Inflammatory macrophage (primary cell): ENCODE results near the gene LHCGR.

Experiments
- DNase-seq, 2 donors: peaks; one replicate each; pipeline ENCODE4 v3.0.0-alpha.2; 2020 to 2022
- total RNA-seq, 18 experiments: gene quantifications; one replicate each; lab custom pipeline; 2026; ENCODE audit warnings: mixed read lengths in 6 of 18, inconsistent platforms in 2 of 18; lab: John Stamatoyannopoulos, UW

The LHCGR gene
- total RNA-seq = 0 to 0.11 (median 0) reads per million in 18 experiments

DNA sequence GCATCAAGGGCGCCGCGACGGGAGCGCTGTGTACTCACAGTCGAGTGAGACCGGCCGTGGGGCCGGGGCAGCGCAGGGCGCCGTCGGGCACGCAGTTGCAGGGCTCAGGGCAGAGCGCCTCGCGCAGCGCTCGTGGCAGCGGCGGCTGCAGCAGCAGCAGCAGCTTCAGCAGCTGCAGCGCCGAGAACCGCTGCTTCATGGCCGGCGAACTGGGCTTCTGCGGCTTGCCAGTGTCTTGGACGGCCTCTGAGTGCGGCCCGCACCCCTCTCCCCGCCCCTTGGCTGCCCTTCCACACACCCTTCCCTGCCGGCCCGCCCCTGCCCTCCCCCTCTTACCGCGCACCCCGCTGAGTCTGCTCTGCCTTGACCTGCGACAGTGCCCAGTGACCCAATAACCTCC is at the start of gene LHCGR:
Gene LHCGR, minus strand, starts transcription at position 252 of the 400 bp plus-strand sequence. Its CDS starts 53 bp downstream, at position 199.
- no peak for DNase-seq

GRCh38 chr2:48799601-48800000 is 44.1 kb upstream of the LHCGR start:
- DNase-seq = no peak

- no peak for DNase-seq
Measured at GRCh38 chr2:48795065-48795464, 39.5 kb upstream of the LHCGR start.

GRCh38 chr2:48793671-48794070 is 38.1 kb upstream of the LHCGR start:
- DNase-seq = no peak

GRCh38 chr2:48792030-48792429 is 36.5 kb upstream of the LHCGR start:
- DNase-seq = no peak

DNA sequence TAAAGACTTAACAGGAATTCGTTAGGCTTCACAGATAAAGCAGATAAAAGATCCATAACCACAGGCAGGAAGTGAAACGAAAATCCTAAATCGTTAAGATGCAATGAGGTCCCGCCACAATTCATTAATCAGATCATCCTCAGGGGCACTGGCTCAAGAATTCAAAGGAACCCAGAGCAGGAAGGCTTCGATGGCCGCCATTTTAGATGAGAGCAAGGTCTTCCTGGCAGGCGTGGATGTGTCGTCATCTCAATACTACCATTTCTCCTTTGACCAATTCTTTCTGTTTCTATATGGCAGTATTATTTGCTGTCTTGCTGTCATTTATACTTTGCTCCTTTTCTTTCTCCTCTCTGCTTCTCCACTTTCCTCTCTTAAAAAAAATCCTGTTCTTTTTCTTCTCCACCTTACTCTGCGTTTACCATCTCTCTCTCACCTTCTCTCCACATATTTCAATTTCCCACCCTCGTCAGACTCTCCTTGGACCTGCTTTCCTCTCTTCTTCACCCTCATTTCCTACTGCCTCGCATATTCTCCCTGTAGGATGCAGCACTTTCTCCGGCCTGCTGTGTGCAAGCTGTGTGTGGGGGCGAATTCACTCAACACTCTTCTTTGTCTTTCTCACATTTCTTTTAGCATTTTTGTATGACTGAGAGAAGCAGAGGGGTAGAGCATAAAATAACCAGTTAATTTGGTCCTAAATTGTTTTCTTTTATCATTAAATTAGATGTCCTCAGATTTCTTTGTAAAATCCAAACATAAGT is 35.1 kb upstream of the LHCGR start:
- no peak for DNase-seq

DNA sequence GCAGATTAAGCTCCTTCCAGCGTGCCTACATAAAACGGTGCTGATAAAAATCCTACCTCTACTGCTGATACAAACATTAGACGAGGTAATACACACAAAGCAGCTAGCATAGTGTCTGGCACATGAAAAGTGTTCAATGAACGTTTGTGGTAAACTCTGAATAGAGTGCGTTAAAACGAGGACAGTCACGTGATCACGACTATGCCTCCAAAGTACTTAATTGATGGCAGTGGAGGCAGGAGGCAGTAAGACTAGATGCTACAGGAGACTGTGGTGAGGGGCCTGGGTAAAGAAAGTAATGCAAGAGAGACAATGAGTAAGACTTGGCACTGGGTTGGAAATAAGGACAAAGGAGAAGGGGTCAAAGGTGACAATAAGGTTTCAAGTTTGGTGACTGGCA is 32.1 kb upstream of the LHCGR start:
- DNase-seq = no peak

GRCh38 chr2:48781366-48781765 is 25.8 kb upstream of the LHCGR start:
- no peak for DNase-seq

DNA sequence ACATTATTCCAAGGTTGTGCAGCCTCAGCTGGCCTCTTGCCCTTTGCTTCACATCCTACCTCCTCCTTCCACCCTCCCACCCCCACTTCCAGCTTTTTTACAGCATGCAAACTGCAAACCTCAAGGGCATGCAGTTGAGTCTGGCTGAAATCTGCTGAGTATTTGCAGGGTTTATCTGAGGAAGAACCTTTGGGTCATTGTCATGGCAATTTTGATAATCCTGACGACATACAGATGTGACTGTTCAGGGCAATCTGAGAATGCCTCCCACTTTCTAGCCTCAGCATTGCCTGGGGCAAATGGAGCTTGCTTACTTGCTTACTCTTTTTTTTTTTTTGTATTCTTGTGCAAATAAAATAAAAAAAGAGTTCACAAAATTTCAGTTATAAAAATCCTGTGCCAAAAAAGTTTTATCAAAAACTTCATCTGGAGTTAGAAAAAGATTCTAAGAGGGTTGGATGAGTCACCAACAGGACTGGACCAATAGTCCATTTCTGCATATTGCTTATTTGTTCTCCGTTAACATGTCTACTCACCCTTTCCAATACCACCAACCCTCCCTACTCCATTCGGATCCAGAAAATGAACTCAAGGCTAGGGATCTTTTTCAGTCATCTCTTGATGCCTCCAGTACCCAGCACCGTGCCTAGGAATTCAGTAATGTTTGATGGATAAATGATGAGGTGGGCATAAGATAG is 23.6 kb upstream of the LHCGR start:
- peak in 1 of 2 donors; percentile 14 for DNase-seq

DNA sequence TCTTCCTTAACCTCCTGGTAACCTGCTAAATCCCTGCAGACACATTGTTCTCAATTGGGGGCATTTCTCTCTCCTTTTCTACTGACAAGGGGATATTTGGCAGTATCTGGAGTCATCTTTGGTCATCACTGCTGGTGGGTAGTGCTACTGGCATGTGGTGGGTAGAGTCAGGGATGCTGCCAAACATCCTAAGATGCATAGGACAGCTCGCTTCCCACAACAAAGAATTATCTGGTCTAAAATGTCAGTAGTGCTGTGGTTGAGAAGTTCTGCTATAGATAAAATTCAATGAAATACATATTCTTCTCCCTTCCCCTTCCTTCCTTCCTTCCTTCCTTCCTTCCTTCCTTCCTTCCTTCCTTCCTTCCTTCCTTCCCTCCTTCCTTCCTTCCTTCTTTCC is 18.7 kb upstream of the LHCGR start:
- no peak for DNase-seq

DNA sequence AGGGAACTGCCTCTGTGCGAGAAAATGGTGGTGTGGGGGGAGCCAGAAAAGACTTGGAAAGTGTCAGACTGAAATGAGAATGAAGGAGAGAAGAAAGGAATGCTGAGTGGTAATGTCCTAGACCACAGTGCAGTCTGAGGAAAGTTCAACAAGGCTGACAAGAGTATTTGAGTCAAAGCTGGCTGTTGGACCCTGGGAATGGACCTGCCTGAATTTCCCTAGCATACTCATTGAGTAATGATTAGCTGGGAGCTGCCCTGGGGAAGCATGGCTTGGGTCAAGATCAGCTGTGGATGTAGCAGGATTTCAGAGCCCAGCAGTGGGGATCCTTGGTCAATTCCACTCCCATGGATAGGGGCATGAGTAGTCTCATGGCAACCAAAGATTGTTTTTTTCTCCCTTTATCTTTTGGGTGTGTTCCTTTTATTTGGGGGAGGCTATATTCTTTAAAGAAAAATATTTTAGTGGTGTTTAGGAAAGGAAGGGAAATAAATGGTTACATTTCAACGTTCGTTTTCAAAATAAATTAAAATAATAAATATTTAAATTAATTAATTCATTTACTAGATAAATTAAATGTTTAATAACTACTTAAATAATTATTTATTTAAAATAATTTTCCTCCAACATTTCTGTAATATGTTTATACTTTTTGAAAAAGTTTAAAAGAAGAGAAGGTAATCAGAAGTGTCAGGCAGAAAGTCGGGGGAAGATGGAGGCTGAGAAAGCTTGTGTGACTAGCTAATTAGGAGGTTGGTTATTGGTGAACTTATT is 15.9 kb upstream of the LHCGR start:
- no peak for DNase-seq

DNA sequence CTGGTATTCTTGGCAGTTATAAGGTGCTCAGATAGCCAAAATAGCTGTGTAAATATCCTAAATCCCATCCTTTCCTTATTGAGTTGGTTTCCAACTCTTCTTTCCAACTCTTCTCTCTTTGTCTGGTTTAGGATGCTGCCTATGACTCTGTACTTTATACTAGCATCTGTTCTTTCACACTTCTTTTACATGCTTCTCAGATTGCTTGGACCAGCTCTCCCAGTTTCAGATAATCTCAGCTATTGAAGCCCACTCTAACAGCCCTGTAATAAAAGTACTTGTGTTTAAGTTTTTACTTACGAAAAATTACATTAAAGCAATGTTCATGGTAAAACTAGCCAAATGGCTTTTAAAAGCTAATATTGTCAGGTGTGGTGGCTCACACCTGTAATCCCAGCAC is 14.7 kb upstream of the LHCGR start:
- no peak for DNase-seq

DNA sequence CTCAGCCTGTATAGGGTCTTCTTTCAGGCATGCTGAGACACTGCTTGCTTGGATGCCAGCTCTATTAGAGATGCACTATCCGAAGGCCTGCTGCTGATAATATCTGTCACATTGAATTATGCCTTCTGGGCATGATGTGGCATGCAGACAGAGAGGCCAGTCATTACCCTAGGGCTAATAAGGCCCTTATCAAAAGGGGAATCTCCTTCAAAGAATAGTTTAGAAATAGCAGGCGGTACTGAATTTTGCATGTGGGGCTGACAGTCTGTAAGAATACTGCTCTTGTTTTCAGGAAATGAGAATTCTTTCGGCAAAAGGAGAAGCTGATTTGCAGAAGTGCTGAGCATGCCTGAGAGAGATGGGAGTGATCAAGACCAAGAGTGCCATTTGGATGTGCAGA is 13.1 kb upstream of the LHCGR start:
- DNase-seq = peak; percentile 70 to 71

GRCh38 chr2:48767330-48767729 is 11.8 kb upstream of the LHCGR start:
- DNase-seq = no peak

DNA sequence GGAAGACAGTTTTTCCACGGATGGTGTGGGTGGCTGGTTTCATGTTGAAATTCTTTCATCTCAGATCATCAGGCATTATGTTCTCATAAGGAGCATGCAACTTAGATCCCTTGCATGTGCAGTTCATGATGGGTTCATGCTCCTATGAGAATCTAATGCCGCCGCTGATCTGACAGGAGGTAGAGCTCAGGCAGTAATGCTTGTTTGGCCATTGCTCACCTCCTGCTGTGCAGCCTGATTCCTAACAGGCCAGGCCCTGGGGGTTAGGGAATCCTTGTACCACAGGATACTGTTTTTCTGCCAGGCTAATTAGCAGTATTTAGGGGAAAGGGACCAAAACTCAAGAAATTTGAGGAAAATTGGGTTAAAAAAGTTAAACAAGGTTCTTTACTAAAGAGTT is 5.3 kb upstream of the LHCGR start:
- no peak for DNase-seq

DNA sequence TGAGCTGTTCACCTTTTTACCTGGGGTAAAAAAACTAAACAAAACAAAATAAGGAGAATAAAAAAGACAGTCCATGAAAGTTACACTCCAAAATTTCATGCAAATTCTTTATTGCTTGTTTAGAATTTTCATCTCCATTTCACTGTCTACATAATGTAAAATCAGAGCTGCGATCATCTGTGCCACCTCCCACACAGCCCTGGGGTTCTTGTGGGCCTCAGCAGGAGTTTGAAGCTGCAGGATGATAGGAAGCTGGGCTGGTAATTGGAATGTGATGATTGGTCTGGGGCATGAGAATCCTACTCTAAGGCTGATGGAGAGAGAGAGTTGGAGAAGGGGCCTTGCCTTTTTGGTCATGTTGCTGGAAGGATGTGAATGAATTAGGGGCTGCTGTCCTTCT is 4.2 kb upstream of the LHCGR start:
- DNase-seq = no peak

DNA sequence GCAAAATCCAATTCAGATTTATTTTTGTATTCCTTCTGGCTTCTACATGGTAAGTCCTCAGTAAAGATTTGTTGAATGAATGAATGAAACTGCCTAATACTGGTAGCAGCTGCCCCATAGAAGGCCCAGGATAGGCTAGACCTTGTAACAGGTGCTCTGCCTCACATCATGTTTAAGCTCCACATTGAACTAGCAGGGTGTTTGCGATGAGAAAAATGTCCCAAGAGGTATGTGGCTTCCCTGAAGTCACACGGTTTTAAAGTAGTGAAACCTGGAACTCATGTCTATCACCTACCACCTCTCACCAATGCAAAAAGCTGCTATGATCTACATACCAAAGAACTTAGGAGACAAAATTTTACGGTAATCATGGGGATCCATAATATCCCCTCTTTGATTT is 765 bp upstream of the LHCGR start:
- DNase-seq = no peak

DNA sequence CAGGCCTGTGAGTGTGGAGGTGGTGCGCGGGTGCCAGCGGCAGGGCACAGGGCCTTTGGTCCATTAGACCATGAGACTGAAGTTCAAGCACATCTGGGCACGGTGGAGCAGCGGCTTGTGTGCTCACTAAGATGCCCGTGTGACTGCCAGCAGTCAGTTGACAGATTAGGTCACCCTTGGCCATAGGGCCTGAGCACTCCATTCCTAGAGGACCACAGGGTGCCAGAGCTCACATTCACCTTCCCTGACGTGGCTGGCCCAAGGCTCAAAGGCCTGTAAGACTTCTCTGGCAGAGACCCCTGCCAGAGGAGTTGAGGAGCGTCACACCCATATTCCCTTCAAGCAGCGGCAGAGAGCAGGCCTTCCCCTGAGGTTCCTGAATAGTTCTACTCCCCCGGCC is 650 bp downstream of the LHCGR start:
- no peak for DNase-seq

- no peak for DNase-seq
Measured at GRCh38 chr2:48753228-48753627, 2.3 kb downstream of the LHCGR start.

DNA sequence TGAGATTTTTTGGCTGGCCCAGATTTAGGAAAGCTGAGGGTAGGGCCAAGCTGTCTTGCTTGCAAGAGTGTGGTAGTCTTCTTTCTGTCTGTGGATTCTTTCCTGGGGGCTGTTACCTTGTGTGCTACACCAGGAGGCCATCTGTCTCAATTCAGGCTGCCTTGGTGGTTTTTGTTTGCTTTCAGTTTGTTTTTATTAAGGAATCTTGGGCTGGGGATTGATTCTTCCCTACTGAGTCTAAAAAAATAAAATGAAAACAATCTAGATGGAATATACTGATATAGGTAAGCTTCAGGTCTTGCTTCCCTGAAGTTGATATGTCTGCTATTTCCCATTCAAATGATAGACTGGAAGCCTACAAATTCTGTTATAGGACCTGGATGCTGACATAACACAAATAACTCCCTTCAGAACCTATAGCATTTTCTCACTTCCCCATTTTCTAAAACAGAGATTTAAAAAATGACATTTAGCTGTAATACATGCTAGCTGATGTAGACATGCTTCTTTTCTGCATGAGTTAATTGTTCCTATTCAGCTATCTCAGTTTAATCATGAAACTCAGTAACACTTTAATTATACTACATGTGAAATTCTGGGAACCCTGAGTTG is 5.3 kb downstream of the LHCGR start:
- DNase-seq = no peak

DNA sequence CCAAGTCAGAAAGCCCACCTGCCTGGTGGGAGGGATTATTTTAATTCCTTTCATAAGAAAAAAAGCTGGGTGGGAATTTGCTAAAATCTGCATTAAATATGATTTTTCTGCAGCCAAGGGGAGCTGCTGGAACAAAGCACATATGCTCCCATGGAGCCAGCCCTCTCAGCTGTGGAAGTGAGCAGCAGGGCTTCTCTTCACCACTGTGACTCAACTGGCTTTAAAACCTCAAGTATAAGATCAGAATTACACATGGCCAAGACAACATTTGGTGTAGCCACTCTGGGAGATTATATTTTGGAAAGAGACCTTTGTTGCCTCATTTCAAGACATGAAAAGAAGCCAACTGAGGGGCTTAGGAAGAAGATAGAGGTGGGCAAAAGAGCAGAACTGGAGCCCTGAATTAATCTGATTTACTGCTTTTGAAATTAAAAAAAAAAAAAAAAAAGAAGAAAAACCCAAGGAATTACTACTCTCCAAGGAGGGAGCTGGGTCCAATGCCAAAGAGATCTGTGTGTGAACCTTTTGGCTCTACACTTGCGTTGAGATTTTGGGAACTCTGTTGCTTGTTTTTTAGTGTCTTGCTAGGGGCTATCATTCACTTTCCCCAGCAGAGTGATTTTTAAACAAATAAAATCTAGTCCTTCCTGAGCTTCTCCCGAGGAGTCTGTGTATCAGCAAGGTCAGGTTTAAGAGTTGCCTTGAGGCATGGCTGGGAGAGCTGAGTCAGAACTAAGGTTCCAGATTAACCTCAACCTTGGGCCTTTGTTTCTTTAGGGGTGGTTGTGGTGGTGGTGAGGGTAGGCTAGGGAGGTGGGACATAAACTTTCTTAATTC is 6.0 kb downstream of the LHCGR start:
- DNase-seq = no peak

GRCh38 chr2:48747319-48747718 is 8.2 kb downstream of the LHCGR start:
- no peak for DNase-seq
